ENCODE measurements around the gene TRIM31. TPM values are rescaled to one million over a fixed set of nuclear protein-coding genes. Genes with fewer than 3 reads are reported as not detected.
"Not testable (repeated sequence)": the region's sequence is repeated elsewhere in the genome, so short reads cannot be mapped to it uniquely, and the experiment has no call there.

The TRIM31 gene
- total RNA-seq, 1 donor from 2014 or later: not detected

DNA sequence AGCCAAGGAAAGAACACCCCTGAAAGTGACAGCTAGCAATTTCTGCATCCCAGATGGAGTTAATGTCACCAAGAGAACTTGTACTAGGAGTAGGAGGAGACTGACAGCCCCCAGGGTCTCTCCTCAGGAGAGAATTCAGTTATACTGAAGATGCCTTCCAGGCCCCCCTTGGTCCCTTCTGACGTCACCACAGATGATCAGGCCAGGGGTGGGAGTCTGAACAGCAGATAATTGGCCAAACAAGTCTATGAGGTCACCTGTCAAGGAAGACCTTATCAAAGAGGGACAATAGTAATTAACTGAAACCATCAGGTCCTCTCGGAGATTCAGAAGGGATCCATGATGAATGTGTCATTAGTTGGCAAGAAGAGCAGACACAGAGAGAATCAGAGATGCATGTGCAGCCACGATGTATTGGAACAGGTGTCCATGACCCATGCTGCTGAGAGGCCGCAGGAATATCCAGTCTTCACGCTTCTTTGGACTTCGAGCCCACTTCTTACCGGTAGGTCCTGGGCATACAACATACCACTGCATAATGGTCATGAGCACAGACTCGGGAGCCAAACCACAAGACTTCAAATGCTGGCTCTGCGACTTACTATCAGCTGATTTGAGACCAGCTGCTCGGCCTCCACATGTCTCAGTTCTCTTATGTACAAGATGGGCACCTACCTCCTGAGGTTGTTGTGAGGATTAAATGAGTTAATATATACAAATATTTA lies 37.9 kb upstream of the TRIM31 start:
- ATAC-seq (no peak), DNase-seq (ENCODE audit: low spot score) (no peak)
- intact Hi-C loops (cut with DNase I): no loop called here

- DNase-seq (ENCODE audit: low spot score): no peak
- ATAC-seq: no peak
- intact Hi-C loops (cut with DNase I): no loop called here
Observed at GRCh38 chr6:30149858-30150550, 37.1 kb upstream of the TRIM31 start.

- no peak for DNase-seq (ENCODE audit: low spot score)
- intact Hi-C loops (cut with DNase I): no loop called here
- no peak for ATAC-seq
Observed at GRCh38 chr6:30149234-30149633, 36.3 kb upstream of the TRIM31 start.

DNA sequence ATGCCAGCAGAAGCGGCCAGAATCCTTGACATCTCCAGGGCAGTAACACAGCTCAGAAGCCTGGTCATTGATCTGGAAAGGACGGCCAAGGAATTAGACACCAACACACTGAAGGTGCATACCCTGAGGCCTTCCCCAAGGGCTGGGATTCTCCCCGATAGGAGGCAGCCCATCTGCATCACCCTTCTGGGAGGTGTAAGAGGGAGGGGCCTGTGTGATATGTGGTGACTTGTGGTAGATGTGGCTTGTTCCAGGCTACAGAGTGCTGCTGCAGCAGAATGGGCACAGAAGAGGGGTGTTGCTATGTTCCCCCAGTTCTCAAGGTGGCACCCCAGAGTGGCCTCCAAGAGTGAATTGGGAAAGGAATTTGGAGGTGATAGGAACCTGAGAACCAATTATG lies 34.2 kb upstream of the TRIM31 start:
- ATAC-seq (no peak), DNase-seq (ENCODE audit: low spot score) (no peak)
- intact Hi-C loops (cut with DNase I): no loop called here

- no peak for DNase-seq (ENCODE audit: low spot score)
Observed at GRCh38 chr6:30145818-30146217, 32.9 kb upstream of the TRIM31 start.

GRCh38 chr6:30144811-30145210 lies 31.9 kb upstream of the TRIM31 start:
- ATAC-seq (no peak), DNase-seq (ENCODE audit: low spot score) (no peak)
- intact Hi-C loops (cut with DNase I): no loop called here

More at GRCh38 chr6:30145818-30146217, 32.9 kb upstream of the TRIM31 start:
- no peak for ATAC-seq
- intact Hi-C loops (cut with DNase I): no loop called here

GRCh38 chr6:30143780-30144179 lies 30.9 kb upstream of the TRIM31 start:
- ATAC-seq: no peak
- intact Hi-C loops (cut with DNase I): no loop called here
- DNase-seq (ENCODE audit: low spot score): no peak

- intact Hi-C loops (cut with DNase I): no loop called here
- ATAC-seq (no peak), DNase-seq (ENCODE audit: low spot score) (no peak)
Observed at GRCh38 chr6:30142665-30143064, 29.8 kb upstream of the TRIM31 start.

DNA sequence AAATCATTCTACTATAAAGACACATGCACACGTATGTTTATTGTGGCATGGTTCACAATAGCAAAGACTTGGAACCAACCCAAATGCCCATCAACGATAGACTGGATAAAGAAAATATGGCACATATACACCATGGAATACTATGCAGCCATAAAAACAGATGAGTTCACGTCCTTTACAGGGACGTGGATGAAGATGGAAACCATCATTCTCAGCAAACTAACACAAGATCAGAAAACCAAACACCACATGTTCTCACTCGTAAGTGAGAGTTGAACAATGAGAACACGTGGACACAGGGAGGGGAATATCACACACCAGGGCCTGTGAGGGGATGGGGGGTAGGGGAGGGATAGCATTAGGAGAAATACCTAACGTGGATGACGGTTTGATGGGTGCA lies 27.4 kb upstream of the TRIM31 start:
- DNase-seq (ENCODE audit: low spot score); ATAC-seq; intact Hi-C loops (cut with DNase I): not testable (repeated sequence)

DNA sequence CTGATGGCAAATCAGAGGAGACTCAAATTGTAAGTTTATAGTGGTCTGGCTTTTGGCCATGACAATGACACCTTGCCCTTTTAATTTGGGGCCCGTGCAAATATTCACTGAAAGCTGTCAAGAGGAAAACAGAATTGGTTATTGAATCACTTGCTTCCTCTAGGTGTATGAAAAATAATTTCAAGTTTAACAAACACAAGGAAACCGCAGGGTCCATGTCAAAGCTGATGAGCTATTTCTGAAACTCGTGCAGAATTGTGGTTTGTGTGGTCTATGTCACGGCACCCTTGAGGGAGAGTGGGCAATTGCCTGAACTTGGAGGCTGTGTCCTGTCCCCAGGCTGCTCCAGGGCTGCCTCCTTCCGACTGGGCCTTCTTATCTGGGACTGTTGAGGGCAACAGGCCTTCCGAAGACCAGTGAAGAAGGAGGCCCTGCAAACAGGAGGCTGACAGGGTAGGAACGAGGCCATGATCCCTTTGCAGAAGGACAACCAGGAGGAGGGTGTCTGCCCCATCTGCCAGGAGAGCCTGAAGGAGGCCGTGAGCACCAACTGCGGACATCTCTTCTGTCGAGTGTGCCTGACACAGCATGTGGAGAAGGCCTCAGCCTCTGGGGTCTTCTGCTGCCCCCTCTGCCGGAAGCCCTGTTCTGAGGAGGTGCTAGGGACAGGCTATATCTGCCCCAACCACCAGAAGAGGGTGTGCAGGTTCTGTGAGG lies 23.8 kb upstream of the TRIM31 start:
- intact Hi-C loops (cut with DNase I): no loop called here
- ATAC-seq (no peak), DNase-seq (ENCODE audit: low spot score) (no peak)

DNA sequence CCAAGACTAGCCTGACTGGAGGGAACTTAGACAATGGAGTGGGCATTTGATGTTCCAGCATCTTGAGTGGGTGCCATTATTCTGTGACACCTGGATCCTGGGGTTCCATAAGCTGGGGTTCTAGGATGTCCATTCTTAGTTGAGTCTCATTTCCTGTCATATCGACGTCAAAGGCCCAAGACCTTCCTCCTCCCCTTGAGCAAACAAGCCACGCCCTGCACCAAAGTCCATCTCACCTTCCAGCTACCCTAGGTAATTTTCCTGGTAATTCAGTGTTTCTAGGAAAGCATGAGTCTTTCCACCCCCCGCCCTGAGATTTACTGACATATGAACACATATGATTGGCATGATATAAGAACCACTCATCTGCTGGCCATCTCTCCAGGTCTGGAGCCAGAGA lies 22.9 kb upstream of the TRIM31 start, which contains the start of gene TRIM40:
TSS of gene TRIM40 (plus strand) at position 384 of the 400 bp plus-strand sequence. CDS start 897 bp downstream, outside the sequence.
- DNase-seq (ENCODE audit: low spot score): no peak
- intact Hi-C loops (cut with DNase I): no loop called here

DNA sequence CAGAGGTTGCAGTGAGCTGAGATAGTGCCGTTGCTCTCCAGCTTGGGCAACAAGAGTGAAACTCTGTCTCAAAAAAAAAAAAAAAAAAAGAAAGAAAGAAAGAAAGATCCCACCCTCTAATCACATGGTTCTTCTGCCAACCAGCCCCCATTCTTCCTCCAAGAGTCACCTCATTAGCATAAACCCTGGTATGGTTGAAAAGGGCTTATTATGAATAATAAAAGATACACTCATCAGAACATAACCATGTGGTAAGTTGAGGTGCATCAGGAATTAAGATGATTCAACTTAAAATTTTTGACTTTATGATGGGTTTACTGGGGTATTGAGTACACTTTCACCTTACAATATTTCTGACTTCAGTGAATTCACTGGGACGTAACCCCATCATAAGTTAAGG lies 22.3 kb upstream of the TRIM31 start:
- no peak for DNase-seq (ENCODE audit: low spot score)
- ATAC-seq: no peak
- intact Hi-C loops (cut with DNase I): no loop called here

More for the DNA sequence above, 22.9 kb upstream of the TRIM31 start, which contains the start of gene TRIM40:
- no peak for ATAC-seq

DNA sequence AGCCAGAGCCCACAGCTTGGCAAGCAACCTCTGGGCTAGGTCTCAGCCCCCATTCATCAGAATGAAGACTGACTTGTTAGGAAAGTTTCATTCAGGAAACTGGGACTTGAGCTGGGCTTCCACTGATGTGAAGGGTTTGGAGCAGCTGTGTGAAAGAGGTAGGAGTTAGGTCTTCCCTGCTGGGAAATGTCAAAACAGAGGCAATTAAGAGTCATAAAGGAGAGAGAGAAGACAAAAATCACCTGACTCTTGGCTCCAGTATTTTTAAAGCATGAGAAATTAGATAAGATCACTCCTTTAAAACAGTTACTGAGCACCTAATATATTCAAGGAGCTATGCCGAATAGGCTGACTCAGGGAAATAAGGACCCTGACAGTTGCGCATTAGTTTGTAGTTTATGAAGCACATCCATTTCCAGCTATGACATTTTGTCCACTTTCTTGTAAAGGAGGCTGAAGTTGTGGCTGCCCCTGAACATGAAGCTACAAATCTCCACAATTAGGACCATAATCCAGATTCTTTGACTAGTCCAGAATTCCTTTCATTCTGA lies 19.1 kb upstream of the TRIM31 start:
- intact Hi-C loops (cut with DNase I): no loop called here
- DNase-seq (ENCODE audit: low spot score) (no peak), ATAC-seq (no peak)

GRCh38 chr6:30130887-30131862 lies 18.3 kb upstream of the TRIM31 start:
- intact Hi-C loops (cut with DNase I): no loop called here
- peak; percentile 64 for DNase-seq (ENCODE audit: low spot score)

GRCh38 chr6:30130179-30130679 lies 17.3 kb upstream of the TRIM31 start:
- DNase-seq (ENCODE audit: low spot score) (no peak), ATAC-seq (no peak)
- intact Hi-C loops (cut with DNase I): no loop called here

More at GRCh38 chr6:30130887-30131862, 18.3 kb upstream of the TRIM31 start:
- ATAC-seq: peak; percentile 87

- DNase-seq (ENCODE audit: low spot score): no peak
- intact Hi-C loops (cut with DNase I): loop anchor here (10.0 kb wide), 1 partner anchor 285 kb away; no protein-coding TSS in a partner anchor
- no peak for ATAC-seq
Observed at GRCh38 chr6:30129265-30130178, 16.6 kb upstream of the TRIM31 start.
